Stimulated activated naive CD4-positive, alpha-beta T cell treated with Interleukin-2 at 50 U/mL for 16 hours (primary cell): Measurements from ENCODE around the gene CREM.
"Not testable (repeated sequence)": the region's sequence is repeated elsewhere in the genome, so short reads cannot be mapped to it uniquely, and the experiment has no call there.

Experiments
- DNase-seq: peaks from one replicate; lab custom pipeline; 2025; lab: John Stamatoyannopoulos, UW

CREM gene

DNA sequence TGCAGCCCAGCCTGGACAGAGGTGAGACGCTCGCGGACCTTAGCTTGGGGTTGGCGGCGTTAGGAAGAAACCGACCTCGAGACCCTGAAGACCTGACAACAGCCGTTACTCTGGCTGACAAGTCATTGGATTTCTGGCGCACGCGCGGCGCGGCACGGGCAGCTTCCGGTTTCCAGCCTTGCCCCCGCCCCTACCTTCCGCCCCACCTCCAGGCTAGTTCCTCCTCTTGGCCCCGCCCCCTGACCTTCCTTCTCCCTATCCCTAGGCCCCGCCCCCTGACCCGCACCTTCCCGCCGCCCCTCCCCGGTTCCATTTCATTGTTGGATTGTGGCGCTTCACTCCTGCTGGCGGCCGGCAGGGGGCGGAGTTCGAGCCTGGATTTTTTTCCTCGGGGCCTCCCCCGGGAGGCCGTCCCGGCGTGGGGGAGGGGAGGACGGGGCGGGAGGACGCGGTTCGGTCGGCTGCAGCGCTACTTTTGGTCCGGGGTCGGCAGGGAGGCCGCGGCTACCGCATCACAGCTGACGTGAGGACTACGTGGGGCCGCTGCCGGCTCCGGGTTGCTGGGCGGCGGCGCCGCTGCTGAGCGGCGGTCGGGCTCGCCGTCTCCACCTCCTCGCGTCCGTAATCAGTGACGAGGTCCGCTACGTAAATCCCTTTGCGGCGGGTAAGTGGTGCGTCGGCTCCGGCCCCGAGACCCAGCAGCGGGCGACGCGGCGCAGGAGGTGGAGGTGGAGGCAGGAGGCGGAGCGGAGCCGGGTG lies at the start of gene CREM:
Gene CREM (plus strand): TSS at position 317 of the 759 bp plus-strand sequence. CDS start 10,990 bp downstream, outside the sequence.
- DNase-seq = peak; percentile 99

DNA sequence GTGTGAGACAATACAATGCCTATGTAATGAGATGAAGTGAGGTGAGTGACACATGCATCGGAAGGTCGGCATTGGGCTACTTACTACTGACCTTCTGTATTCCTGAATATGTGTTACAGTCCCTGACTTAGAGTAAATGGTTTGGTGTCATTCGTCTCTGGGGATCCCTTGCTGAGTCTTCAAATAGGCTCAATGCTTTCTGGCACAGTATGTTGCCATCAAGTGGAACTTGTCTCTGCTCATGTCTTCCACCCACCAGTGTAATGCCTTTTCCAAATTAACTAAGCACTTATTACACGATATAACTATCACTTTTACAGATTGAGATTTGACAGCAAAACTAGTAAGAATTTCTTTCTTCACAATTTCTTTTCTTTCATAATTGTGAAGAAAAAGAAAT lies 47.4 kb upstream of the CREM start:
- no peak for DNase-seq

DNA sequence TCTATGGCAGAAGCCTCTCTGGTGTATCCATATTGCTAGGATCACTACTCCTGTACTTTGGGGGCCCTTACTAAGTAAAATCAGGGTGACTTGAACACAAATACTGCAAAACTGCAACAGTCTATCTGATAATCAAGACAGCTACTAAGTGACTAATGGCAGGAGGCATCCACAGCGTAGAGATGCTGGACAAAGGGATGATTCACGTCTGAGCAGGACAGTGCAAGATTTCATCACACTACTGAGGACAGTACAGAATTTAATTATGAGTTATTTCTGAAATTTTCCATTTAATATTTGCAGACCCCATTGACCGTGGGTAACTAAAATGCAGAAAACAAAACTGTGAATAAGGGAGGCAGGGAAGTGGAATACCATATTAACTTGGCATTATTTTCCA lies 46.9 kb upstream of the CREM start:
- no peak for DNase-seq

DNA sequence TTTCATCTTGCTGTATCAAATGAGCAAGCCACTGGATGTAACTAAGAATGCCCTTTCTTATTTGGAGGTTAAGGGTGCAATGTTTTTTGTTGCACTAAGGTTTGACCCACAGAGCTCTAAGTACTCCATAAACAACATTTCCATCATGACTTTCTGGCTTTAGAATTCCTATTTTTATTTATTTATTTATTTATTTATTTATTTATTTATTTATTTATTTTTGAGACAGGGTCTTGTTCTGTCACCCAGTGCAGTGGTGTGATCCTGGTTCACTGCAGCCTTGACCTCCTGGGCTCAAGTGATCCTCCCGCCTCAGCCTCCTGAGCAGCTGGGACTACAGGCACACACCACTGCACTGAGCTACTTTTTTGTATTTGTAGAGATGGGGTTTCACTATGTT lies 46.4 kb upstream of the CREM start:
- not testable (repeated sequence) for DNase-seq

DNA sequence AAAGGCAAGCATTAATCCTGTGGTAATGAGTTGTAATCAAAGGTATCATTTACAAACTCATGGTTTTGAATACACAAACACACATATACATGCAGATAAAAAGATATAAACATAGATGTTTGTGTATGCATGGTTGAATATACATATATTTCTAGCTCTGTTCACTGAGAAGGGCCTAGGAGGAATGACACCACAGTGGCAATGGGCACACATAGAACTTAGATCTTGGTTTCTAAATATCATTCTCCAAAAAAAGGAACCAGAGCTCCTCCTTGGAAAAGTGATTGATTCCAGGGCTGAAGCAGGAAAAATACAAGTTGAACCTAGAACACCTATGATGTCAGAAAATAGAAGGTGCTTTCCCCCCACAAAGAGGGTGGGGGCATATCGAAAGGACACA lies 43.4 kb upstream of the CREM start:
- DNase-seq = no peak

DNA sequence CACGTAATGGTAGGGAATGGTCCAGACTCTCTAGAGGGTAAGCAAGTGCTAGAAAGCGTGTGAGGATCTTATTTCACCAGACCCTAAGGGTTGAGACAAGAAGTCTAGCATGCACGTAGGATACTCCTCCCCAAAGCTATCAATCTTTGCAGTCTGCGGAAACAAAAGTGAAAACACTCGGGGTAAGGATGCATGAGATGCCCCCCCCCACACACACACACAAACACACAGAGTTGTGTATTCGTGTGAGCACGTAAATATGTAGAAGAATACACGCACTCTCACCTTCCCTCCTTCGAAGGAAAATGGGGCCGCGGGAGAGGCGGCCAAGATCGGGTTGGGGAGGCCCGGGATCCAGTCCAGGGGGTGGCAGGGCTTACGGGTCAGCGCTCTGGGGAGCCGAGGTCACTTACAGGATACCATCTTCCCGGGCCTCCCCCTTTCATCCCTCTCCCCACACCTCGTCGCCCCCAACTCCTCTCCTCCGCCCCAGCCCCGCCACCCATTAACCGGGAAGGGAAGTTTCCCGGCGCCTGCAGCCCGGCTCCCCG lies 37.0 kb upstream of the CREM start:
- no peak for DNase-seq

DNA sequence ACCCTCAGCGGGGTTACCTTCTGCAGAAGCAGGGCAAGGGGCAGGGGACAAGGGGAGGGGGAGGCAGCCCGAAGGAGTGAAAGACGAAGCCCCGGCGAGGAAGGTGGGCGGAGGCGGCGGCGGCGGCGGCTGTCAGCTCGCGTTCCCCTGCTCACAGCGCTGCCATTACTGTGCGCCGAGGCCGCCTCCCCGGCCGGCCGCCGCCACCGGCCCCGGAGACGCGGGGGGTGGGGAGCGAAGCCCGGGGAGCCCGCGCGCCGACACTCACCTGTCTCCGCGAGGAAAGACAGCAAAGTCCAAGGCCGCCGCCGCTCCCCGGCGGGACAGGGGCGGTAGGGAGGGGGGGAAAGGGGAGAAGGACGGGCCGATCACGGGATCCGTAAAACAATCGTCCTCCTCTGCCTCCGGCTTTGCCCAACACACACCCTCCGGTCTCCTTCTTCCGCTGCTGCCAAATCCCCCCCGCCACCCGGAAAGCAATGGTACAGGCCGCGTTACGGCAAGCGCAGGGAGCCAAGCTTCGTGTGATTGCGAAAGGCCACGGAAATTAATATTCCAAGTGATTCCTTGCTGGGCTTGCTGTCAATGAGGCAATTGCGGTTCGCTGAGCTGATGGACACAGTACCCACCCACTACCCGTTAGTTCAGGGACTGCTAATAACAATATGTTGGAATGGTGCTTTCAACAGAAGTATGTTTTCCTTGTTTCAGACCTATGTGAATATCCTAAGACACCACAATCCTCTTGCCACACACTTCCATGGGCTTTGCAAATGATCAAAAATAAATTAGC lies 36.3 kb upstream of the CREM start, which contains the start of gene CUL2:
Gene CUL2 (minus strand): TSS at position 180 of the 793 bp plus-strand sequence. CDS start 19,024 bp downstream, outside the sequence.
- peak; percentile 88 for DNase-seq

DNA sequence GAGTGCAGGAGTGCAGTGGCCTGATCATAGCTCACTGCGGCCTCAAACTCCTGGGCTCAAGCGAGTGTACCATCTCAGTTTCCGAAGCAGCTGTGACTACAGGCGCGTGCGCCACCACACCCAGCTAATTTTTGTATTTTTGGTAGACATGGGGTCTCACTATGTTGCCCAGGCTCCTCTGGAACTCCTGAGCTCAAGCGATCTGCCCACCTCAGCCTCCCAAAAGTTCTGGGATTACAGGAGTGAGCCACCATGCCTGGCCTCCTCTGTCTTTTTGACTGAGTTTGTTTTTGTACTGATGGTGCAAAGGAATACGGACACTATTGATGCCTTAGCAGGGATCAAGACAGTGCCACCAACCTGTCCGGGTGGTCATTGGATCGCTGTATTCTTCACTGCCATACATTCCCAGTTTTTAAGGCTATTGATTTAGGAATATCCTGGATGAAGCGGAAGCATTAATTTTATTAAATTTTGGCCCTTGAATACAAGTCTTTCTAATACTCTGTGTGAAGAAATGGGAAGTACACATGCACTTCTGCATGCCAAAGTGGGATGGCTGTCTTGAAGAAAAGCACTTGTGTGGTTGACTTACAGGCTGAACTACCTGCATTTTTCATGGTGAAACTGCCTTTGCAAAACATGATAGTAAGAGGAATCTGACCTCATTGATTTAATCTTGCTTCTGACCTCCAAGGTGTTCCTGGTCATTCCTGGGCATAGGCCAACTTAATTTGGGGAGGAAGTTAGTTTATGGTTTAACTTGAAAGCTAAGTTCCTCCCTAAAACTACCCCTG lies 34.5 kb upstream of the CREM start:
- DNase-seq = no peak

DNA sequence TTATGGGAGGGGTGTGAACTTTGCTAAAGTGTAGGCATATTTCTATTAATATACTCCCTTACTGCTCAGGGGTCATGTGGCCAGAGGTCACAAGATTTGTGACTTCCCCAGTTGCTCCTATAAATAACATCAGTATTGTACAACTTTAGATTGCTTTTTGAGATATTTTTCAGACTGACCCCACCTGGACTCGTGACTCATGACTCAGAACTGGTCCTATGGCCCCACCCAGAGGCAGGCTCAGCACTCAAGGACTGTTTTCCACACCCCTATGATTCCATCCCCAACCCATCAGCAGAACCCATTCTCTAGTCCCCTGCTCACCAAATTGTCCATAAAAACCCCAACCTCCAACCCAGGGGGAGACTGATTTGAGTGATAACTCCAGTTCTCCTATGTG lies 33.8 kb upstream of the CREM start:
- no peak for DNase-seq

DNA sequence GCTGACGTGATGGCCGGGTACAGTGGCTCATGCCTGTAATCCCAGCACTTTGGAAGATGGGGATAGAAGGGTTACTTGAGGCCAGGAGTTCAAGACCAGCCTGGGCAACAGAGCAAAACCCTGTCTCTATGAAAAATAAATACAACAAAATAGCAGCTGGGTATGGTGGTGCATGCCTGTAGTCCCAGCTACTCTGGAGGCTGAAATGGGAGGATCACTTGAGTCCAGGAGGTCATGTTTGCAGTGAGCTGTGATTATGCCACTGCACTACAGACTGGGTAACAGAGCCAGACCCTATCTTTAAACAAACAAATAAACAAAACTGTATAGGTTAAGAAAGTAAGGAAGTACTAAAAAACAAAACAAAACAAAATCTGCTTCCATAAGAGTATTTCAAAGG lies 30.3 kb upstream of the CREM start:
- DNase-seq = no peak

DNA sequence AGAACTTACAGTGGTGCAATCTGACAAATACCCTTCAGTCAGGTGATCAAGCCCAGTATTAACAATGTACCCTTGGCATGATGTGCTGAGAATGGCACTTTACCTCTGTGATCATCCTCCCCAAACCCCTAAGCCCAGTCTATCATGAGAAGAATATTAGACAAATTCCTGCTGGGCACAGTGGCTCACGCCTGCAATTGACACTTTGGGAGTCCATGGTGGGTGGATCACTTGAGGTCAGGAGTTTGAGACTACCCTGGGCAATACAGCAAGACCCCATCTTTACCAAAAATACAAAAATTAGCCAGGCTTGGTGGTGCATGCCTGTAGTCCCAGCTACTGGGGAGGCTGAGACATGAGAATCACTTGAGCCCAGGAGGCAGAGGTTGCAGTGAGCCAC lies 29.1 kb upstream of the CREM start:
- DNase-seq = no peak

DNA sequence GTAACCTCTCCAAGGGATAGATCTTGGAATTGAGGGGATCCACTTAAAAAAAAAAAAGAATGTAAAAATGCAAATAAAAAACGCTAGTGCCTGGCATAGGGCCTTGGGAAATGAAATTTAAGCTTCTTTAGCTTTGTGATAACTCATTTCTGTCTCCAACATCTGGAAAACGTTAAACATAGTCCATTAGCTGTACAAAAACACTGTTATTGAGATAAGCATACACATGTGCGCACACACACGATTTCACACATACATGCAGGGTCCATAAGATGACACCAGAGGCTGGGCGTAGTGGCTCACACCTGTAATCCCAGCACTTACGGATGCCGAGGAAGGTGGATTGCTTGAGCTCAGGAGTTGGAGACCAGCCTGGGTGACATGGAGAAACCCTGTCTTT lies 22.8 kb upstream of the CREM start:
- DNase-seq = no peak

DNA sequence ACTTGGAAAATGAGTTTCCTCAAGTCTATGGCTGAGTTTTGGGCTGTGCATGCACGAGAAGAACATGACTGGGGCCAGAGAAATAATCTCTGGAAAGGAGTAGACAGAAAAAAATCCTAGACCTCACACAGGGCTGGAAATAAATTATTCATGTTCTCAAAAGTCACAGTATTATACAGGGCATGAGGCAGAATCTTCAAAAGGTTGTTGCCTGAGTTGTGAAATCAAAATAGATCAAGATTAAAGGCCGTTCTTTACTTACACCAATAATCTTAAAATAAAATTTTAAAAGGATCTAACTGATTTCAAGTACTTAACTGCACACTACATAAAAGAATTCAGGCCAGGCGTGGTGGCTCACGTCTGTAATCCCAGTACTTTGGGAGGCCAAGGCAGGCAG lies 14.1 kb upstream of the CREM start:
- DNase-seq = no peak

DNA sequence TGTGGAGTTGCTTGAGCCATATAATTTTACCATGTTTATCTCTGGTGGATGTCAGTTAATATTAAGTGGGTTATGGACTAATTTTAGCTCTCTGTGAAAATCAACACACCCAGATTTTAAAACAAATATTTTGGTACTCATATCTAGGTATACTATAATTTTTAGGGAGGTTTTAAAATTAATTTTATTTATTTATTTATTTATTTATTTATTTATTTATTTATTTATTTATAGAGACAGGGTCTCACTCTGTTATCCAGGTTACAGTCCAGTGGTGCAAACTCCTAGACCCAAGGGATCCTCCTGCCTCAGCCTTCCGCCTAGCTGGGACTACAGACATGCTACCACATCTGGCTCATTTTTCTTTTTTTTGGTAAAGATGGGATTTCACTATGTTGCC lies 7.3 kb upstream of the CREM start:
- no peak for DNase-seq

DNA sequence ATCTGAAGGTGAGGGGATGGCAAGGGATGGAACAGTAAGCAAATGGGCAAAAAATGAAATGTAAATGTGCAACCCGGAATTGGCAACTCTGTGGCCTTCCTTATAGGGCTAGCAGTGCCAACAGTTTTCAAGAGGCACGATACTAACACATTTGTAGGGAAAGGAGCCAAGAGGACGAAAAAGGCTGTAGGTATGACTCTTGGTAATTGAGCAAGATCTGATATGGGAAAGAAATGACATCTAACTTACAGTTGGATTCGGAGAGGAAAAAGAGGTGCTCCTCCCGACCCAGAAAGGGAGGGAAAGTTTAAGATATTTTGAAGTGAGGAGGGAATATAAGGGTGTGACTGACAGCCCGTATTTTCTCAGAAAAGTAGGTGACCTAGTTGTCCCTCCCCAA lies 2.1 kb upstream of the CREM start:
- DNase-seq = no peak

DNA sequence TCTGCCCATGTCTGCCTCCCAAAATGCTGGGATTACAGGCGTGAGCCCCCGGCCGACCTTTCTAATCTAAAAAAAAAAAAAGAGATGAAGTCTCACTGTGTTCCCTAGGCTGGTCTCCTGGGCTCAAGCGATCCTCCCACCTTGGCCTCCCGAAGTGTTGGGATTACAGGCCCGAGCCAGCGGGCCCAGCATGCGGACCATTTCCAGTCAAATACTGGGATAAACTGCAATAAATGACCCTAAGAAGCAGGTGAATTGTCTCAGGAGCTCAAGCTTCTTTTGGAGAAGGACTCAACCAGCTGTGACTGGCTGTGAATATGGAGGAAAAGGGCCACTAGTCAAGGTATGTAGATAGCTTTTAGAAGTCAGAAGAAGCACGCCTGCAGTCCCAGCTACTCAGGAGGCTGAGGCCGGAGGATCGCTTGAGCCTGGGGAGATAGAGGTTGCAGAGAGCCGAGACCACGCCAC lies 550 bp upstream of the CREM start:
- no peak for DNase-seq

DNA sequence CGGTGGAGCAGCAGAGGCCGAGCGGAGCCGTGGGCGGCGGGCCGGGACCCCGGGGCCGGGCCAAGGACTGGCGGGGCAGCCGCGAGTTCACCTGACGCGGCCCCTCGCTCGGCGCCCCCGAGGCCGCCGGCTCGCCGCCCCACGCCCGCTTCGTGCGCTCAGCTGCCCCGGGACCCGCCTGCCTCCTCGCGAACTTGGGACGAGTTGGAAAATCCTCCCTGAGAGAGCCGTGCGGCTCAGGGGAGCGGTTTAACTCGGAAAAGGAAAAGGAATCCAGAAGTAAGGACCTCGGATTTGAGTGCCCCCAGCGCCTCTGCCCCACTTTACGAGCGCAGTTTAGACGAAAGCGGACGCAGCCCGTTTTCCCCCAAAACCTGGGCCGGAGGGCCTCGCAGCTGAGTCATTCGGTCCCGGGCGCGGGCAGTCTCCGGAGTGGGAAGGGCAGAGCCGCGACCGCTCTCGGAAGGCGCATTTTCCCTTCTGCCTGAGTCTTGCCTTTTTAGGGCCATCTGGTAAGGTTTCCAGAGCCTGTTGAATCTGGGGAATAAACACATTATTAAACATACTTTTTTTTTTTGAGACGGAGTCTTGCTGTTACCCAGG lies 744 bp downstream of the CREM start:
- DNase-seq = peak; percentile 58

DNA sequence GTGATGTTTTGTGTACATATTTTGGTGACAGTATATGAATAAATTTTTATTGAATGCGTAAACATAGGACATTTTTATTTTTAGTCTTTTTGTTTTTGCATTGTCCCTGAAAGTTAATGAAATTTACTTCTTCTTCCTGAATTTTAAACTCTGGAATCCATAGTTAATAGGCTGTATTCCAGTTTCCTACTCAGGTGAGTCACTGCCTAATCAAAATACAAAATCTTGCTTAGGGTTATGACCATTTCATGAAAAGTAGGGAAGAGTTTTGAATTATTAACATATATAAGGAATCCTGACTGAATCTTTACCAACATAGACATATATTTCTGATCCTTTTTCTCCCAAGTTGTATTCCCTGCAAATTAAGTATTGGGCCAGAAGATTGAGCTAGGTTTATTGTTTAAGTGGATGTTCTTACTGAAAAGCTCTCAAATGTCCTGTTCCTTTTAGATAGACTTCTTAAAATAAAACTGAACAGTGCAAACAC lies 2.6 kb downstream of the CREM start:
- DNase-seq = no peak

DNA sequence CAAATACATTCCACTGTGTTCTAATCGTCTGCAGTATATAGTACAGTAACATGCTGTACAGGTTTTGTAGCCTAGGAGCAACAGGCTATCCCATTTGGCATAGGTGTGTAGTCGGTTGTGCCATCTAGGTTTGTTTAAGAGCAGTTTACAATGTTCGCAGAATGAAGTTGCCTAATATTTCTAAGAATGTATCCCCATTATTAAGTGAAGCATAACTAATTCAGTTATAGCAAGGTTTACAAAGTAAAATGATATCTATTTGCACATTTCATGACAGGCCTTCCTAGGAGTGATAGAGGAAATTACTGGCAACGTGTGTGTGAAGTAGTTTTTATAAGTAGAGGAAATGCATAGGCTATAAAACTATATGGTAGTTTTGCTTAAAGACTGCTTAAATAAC lies 4.0 kb downstream of the CREM start:
- DNase-seq = no peak

DNA sequence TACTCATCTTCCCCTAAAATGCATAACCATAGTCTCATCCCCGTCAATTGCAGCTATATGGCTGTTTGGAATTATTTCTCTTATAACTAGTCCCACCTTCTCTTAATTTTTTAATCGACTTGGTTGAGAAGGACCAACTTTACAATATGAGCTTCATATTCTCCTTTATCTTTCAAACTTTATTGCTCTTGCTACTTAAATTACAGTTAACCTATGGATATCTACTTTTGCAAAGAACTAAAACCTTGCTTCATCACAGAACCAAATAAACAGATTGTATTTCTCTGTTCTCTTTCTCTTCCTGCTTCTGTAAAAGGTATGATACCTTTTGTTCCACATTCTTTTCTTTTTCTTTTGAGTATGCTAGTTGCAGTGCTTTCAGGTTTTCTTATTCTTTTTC lies 6.1 kb downstream of the CREM start:
- no peak for DNase-seq

DNA sequence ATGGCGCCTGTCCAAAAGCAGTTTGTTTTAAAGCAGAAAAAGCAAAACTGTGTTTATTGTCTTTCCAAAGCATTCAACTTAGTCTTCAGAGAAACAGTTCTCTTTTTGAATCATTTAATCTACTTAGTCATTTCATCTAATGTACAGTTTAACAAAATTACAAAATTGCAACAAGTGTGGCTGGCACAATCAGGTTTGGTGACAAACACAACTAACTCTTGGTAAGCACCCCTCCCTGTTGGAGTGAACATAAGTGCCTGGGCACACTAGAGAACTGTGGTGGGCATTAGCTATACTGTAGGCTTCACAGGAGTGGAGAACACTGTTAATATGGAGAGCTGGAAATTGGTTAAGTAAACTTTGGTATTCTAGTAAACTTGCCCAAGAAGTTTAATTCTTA lies 6.9 kb downstream of the CREM start:
- no peak for DNase-seq

DNA sequence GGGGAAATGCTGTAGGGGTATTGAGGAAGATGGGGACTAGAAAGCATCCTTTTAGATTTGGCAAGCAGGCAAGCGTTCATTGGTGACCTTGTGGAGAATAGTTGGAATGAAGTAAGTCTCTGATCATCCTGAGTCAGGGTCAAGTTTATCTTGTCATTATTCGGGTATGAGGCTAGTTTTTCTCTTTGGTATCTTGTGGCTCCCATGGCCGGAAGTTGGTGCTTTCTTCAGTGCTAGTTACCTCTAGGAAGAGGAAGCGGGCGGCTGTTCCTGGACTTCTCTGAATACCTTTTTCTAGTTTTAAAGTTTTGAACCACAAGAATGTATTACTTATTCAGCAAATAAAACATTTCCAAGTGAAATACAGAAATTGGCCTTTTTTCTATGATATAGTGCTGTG lies 9.2 kb downstream of the CREM start:
- DNase-seq = no peak
